Amygdala (tissue), 56 donors: ENCODE data around the gene AKR1B15.
"Not testable (repeated sequence)": the region's sequence is repeated elsewhere in the genome, so short reads cannot be mapped to it uniquely, and the experiment has no call there.

ENCODE experiments used
- DNase-seq, 56 donors: peaks; one replicate each; lab custom pipeline; 2025; lab: John Stamatoyannopoulos, UW

AKR1B15 gene

DNA sequence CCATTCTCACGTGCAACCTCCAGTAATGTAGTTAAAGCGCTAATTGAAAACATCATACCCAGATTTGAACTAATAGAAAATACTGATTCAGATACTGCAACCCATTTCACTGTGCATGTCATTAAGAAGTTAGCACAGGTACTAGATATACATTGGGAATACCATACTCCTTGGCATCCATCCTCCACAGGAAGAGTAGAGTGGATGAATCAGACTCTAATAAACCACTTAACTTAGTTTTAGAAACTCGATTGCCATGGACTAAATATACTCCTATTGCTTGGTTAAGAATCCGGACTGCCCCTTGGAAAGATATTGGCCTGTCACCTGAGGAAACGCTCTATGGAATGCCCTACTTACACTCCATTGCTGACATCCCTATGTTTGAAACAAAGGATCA is 9.5 kb downstream of the AKR1B15 start:
- no peak for DNase-seq

DNA sequence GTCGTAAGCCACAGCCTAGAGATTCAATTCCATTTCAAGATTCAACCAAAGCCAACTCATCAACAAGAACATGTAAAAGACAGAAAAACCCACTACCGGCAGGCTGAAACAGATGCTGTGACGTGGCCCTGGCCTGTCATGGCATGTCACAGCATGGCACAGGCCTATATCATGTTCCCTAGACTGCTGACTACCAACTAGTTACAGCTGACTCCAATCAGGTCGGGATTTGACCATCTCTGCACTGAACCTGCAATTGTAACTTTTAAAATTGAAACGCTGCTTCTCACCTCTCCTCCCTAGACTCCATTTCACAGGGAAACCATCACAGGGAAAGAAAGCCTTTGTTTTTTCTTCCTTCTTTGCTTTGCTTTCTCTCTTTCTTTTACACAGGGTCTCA is 12.7 kb downstream of the AKR1B15 start:
- not testable (repeated sequence) for DNase-seq

GRCh38 chr7:134562136-134562535 is 13.2 kb downstream of the AKR1B15 start:
- no peak for DNase-seq

- not testable (repeated sequence) for DNase-seq
Measured at GRCh38 chr7:134563398-134563749, 14.5 kb downstream of the AKR1B15 start.

- peak in 2 of 56 donors; percentile 2 to 19 for DNase-seq
Measured at GRCh38 chr7:134565643-134566136, 16.8 kb downstream of the AKR1B15 start.

- DNase-seq, result no peak
Measured at GRCh38 chr7:134567368-134567767, 18.5 kb downstream of the AKR1B15 start.

- DNase-seq, result not testable (repeated sequence)
Measured at GRCh38 chr7:134569962-134570361, 21.1 kb downstream of the AKR1B15 start.

GRCh38 chr7:134571101-134571500 is 22.2 kb downstream of the AKR1B15 start:
- DNase-seq, result no peak

DNA sequence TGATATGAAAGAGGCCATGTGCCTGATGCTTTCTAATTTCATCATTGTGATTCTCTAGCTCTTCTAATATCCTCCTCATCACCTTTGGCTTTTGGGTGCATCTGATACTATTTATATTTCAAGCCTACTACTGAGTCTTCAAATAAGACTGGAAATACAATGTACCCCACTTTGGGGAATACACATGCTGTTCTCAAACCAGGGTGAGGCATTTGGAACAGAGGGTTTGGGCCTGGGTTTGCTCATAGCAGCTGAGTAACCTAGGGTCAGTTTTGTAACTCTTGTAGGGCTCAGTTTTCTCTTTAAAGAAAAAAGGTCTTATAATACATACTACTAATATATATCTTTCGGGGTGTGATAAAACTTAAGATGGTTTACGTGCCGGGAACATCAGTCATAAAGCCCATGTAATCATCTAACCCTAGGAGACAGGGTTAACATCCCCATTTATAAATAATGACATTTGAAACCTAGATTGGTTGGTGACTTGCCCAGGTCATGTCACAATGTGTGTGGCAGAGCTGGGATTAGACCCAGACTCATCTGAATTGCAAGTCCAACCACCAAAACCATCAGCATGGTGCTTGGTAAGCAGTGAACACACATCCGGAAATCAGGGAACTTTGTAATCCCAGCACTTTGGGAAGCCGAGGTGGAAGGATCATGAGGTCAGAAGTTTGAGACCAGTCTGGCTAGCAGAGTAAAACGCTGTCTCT is 23.0 kb downstream of the AKR1B15 start:
- DNase-seq, result no peak

- no peak for DNase-seq
Measured at GRCh38 chr7:134574322-134574721, 25.4 kb downstream of the AKR1B15 start.

DNA sequence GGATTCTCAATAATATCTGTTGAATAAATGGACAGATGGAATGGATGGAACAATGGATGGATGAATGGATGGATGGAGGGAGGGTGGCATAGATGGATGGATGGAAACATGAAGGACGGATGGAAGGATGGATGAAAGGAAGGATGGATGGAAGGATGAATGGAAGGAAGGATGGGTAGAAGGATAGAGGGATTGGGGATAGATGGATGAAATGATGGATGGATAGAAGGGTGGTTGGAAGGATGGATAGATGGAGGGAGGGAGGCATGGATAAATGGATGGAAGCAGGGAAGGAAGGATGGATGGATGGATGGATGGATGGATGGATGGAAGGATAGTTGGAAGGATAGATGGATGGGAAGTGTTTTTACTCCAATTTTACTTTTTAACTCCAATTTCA is 35.4 kb downstream of the AKR1B15 start:
- DNase-seq, result no peak

DNA sequence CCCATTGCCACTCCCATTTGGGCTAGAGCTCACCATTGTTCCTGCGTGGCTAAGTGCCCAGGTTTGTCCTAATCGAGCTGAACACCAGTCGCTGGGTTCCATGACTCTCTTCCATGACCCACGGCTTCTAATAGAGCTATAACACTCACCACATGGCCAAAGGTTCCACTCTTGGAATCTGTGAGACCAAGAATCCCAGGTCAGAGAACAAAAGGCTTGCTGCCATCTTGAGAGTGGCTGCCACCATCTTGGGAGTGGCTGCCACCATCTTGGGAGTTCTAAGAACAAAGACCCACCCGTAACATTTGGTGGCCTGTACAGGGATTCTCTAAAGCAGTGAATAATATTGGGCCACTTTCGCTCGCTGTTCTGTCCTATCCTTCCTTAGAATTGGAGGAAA is 37.0 kb downstream of the AKR1B15 start:
- DNase-seq, result no peak

DNA sequence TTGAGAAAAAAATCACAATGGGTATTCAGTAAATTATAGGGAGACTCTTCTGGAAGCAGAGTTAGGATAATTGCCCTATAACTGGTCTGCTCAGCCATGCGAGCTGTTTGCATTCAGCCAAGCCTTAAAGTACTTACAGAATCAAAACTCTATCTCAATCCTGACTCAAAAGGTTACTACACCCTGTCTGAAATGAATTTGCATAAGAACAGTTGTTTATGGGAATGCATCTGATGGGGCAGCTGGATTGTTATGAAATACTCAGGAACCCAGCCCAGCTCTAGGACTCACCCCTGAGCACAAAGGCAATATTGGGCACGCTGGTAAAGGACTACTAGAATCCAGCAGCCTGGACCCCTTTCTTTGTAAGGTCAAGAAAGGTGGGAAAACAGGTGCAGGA is 38.8 kb downstream of the AKR1B15 start:
- DNase-seq, result no peak

DNA sequence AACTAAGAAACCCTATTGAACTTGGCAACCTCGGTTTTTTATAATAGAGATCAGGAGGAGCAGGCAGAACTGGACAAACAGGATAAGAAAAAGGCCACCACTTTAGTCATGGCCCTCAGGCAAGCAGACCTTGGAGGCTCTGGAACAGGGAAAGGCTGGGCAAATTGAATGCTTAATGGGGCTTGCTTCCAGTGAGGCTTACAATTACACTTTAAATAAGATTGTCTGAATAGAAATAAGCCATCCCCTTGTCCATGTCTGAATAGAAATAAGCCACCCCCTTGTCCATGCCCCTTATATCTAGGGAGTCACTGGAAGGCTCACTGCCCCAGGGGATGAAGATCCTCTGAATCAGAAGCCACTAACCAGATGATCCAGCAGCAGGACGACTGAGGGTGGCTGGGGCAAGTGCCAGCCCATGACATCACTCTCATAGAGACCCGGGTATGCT is 40.6 kb downstream of the AKR1B15 start:
- DNase-seq, result no peak

DNA sequence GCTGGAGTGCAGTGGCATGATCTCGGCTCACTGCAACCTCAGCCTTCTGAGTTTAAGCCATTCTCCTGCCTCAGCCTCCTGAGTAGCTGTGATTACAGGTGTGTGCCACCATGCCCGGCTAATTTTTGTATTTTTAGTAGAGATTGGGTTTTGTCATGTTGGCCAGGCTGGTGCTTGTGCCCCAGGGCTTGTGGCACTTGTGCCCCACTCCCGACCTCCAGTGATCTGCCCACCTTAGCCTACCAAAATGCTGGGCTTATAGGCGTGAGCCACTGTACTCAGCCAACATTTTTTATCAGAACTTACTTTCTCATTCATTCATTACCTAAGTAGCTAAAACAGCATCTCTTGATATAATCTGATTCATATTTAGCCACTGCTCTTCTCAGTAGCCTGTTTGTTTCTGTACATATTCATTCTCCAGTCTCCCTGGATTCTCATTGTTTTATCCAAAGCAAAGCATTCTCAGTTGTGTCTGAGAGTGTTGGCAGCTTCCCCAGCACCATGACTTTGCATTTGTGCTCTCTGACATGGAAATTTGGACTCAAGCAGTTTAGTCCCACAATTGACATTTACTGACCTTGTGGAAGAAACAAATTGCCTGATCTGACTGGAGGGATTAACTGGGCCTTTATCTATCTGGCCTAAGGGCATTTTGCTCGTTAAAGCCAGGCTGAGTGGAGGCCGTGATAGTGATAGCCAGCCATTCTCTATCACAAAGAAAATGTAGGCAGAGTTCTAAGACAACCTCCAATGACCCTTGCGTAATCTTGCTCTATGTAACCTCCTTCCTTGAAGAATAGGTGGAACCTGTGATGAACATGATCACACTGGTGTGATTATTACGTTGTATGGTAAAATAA is 44.9 kb downstream of the AKR1B15 start:
- peak in 55 of 56 donors; percentile 3 to 91 (median 65) for DNase-seq

- no peak for DNase-seq
Measured at GRCh38 chr7:134594877-134595276, 46.0 kb downstream of the AKR1B15 start.

DNA sequence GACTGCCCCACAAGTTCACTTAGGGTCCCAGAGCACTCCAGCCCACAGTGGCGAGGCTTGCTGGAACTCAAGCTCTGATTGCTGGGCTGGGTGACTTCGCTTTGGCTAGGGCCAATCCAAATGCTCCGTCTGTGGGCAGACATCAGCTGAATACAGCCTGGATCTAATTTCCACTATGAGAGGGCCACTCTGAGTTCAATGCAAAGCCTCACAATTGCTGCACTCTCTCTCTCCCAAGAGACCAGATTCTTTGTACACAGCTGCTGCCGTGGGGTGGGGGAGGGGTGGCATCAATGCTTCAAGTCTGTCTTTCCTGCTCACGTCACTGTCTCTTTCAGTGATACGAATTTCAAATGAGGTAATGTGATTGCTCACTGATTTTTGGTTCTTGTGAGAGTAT is 50.5 kb downstream of the AKR1B15 start:
- DNase-seq, result peak in 48 of 56 donors; percentile 2 to 81 (median 30)

- no peak for DNase-seq
Measured at GRCh38 chr7:134601459-134601858, 52.5 kb downstream of the AKR1B15 start.

DNA sequence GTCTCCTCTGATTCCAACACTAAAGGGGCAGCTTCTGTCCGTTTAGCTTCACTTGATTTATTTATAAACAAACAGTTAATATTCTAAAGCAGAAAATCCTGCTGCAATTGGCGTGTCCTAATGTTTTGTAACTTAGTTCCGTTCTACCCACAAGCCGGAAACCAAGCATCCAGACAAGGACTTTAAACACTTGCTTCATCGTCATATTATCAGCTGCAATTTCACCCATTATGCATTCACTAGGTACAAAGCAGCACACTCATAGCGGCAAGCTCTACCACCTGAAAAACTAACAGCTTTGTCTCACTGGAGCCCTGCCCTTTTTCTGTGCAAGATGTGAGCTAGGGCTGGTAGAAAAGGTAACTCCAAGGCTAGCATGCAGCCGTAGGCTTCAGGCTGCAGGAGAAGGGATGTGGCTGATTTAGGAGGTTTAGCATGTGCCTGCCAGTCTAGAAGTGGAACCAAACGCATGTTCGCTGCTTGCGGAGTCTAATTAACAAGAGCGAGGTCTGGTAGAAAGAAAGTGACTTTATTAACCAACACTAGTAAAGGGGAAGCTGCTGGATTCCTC is 54.1 kb downstream of the AKR1B15 start:
- DNase-seq, result peak in 14 of 56 donors; percentile 3 to 26 (median 10)

GRCh38 chr7:134605978-134606923 is 57.3 kb downstream of the AKR1B15 start:
- DNase-seq, result peak in 44 of 56 donors; percentile 1 to 80 (median 36)
